Brain microvascular endothelial cell (primary cell): ENCODE results near the gene MRPS7.
A peak's percentile ranks its signal among the peaks of the same experiment; 100 is the strongest.
"Not testable (repeated sequence)": the region's sequence is repeated elsewhere in the genome, so short reads cannot be mapped to it uniquely, and the experiment has no call there.

ENCODE experiments used
- DNase-seq: peaks from one replicate; pipeline ENCODE4 v3.0.0-alpha.2; 2020
- H3K27ac ChIP-seq: fragments of 250-450 bp; sonication (Bioruptor Pico); 2 replicates; pipeline ENCODE4 v1.5.1; 2020; ENCODE audit warnings: mild to moderate bottlenecking, moderate library complexity
- H3K27me3 ChIP-seq: fragments of 250-450 bp; sonication (Bioruptor Pico); replicated peaks from 2 replicates; pipeline ENCODE4 v1.5.1; 2020; ENCODE audit warnings: mild to moderate bottlenecking
- H3K36me3 ChIP-seq: fragments of 250-450 bp; sonication (Bioruptor Pico); replicated peaks from 2 replicates; pipeline ENCODE4 v1.5.1; 2020; ENCODE audit warnings: mild to moderate bottlenecking
- H3K4me3 ChIP-seq: 2 replicates; pipeline ENCODE4 v1.5.1; 2011; ENCODE audit warnings: low read depth, mild to moderate bottlenecking, control low read depth, low read length, moderate library complexity
- CTCF ChIP-seq: IDR thresholded peaks from 2 replicates; pipeline ENCODE4 v1.5.1; 2011; ENCODE audit warnings: low read depth, mild to moderate bottlenecking, moderate library complexity, low read length, control low read depth, inconsistent platforms; ENCODE audit errors: missing control alignments
- in situ Hi-C: cut with HindIII; loops from 2 replicates; pipeline ENCODE4 v1.10.0; 2017; ENCODE audit warnings: low sequenced_read_pairs, low pct_ligation_motif_present

Gene MRPS7

DNA sequence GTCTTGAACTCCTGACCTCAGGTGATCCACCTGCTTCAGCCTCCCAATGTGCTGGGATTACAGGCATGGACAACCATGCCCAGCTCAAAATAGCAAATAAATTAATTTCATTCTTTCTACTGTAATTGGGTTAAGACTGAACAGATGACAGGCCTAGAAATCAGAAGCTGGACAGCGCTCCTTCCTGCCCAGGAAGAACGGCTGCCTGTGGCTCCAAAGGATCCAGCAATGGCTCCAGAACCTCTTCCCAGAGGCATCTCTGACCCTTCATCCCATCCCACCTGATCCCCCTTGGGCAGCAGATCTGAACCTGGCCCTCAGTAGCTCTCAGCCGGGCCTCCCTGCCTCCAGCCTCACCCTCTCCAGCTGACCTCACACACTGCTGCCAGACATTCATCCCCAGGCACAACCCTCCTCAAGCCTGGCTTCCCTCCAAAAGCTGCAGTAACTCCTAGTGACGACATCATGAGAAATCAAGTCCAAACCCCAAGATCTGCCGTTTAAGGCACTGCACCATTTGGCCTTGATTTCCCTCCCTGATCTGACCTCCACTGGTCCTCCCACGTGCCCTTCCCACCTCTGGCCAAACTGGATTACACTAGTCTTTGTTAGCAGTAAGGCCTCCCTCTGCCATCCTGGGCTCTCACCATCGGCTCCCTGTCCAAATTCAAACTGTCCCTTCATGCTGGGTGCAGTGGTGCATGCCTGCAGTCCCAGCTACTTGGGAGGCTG, 12.5 kb downstream of the MRPS7 start:
- no peak overlapping the region for H3K4me3 ChIP-seq

DNA sequence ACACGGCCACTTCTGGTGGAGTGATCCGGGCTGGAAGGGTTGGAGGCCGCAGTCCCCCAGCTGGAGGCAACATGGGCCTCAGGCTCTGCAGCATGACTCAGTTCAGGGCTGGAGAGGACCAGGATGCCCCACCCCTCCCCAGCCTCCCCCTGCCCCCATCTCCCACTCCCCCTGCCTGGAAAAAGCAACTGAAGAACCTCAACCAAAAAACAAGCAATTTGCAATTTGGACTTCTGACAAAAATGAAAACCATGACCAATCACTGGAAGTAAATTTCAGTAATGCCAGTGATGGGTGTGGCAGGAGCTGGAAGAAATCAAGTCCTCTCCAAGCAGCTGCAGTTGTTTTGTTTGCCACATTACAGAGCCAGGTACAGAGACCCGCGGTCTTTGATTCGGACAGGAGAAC, 16.0 kb downstream of the MRPS7 start:
- DNase-seq, result no peak
- in situ Hi-C loops, result no loop called here
- no peaks in the 10 kb centered on the region for H3K27me3 ChIP-seq
- no peak overlapping the region for H3K27ac ChIP-seq
- no peak overlapping the region for H3K4me3 ChIP-seq
- peaks cover 3% of the 10 kb centered on the region for H3K36me3 ChIP-seq
- no peak for TF ChIP-seq CTCF

More for the DNA sequence above, 12.5 kb downstream of the MRPS7 start:
- peak; percentile 43 for DNase-seq
- no peaks in the 10 kb centered on the region for H3K36me3 ChIP-seq
- in situ Hi-C loops, result no loop called here
- H3K27ac ChIP-seq, result no peak overlapping the region
- no peaks in the 10 kb centered on the region for H3K27me3 ChIP-seq
- TF ChIP-seq CTCF, result no peak

GRCh38 chr17:75280189-75280588, 18.5 kb downstream of the MRPS7 start:
- H3K27ac ChIP-seq, in situ Hi-C loops, H3K36me3 ChIP-seq, H3K27me3 ChIP-seq, H3K4me3 ChIP-seq, DNase-seq: not testable (repeated sequence)

- no peak for DNase-seq
- Histone ChIP-seq H3K27me3 (no peaks in the 10 kb centered on the region), H3K27ac (no peak overlapping the region), H3K4me3 (no peak overlapping the region), H3K36me3 (peaks cover 10% of the 10 kb centered on the region)
- in situ Hi-C loops, result no loop called here
- TF ChIP-seq CTCF, result no peak
Observed at GRCh38 chr17:75285123-75285522, 23.4 kb downstream of the MRPS7 start.

DNA sequence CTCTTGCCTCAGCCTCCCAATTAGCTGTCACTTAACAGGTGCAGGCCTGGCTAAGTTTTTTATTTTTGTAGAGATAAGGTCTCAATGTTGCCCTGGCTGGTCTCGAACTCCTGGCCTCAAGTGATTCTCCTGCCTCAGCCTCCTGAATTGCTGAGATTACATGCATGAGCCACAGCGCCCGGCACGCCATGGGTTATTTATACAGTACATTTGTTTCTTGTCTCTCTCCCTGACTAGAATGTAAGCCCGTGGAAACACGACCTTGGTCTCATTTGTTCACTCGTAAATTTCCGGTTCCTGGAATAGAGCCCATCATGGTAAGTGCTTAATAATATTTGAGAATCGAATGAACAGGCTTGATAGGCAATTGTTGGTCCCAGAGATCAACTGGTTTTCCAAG, 25.5 kb downstream of the MRPS7 start:
- no peak for DNase-seq
- no peak overlapping the region for H3K27ac ChIP-seq
- no peaks in the 10 kb centered on the region for H3K27me3 ChIP-seq
- H3K4me3 ChIP-seq, result no peak overlapping the region
- in situ Hi-C loops, result no loop called here
- TF ChIP-seq CTCF, result no peak
- peaks cover 7% of the 10 kb centered on the region for H3K36me3 ChIP-seq

DNA sequence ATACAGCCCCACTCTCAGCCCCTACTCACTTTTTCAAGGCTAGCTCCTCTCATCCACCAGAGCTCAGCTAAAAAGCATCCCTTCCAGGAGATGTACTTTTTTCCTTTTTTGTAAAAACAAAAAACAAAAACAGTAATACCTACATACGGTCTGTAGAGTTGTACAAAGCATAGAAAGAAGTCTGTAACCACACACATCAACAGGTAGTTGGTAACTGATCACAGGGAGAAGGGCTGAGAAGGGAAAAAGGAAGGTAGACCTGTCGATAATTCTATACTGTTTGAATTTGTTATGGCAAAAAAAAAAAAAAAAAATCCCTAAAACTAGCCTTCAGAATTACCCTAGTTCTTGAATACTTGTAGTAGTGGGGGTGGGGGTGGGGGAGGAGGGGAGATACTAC, 26.7 kb downstream of the MRPS7 start:
- no peak overlapping the region for H3K27ac ChIP-seq
- in situ Hi-C loops, result no loop called here
- DNase-seq, result no peak

More for the DNA sequence above, 26.7 kb downstream of the MRPS7 start:
- TF ChIP-seq CTCF, result no peak
- peaks cover 7% of the 10 kb centered on the region for H3K36me3 ChIP-seq
- H3K27me3 ChIP-seq, result no peaks in the 10 kb centered on the region
- peak overlapping the region; percentile 87 for H3K4me3 ChIP-seq
